Brain microvascular endothelial cell (primary cell): ENCODE measurements around the gene TUBB2A.

Experiments
- DNase-seq: peaks from one replicate; pipeline ENCODE4 v3.0.0-alpha.2; 2020
- H3K27ac ChIP-seq: fragments of 250-450 bp; sonication (Bioruptor Pico); 2 replicates; pipeline ENCODE4 v1.5.1; 2020; ENCODE audit warnings: mild to moderate bottlenecking, moderate library complexity
- H3K27me3 ChIP-seq: fragments of 250-450 bp; sonication (Bioruptor Pico); replicated peaks from 2 replicates; pipeline ENCODE4 v1.5.1; 2020; ENCODE audit warnings: mild to moderate bottlenecking
- H3K36me3 ChIP-seq: fragments of 250-450 bp; sonication (Bioruptor Pico); replicated peaks from 2 replicates; pipeline ENCODE4 v1.5.1; 2020; ENCODE audit warnings: mild to moderate bottlenecking
- H3K4me3 ChIP-seq: 2 replicates; pipeline ENCODE4 v1.5.1; 2011; ENCODE audit warnings: low read depth, mild to moderate bottlenecking, control low read depth, low read length, moderate library complexity
- in situ Hi-C: cut with HindIII; loops from 2 replicates; pipeline ENCODE4 v1.10.0; 2017; ENCODE audit warnings: low sequenced_read_pairs, low pct_ligation_motif_present
- TF ChIP-seq, protein P1 (sequence below): IDR thresholded peaks from 2 replicates; pipeline ENCODE4 v1.5.1; 2011; ENCODE audit warnings: low read depth, mild to moderate bottlenecking, moderate library complexity, low read length, control low read depth, inconsistent platforms; ENCODE audit errors: missing control alignments

TUBB2A gene

GRCh38 chr6:3108746-3109414 is 48.5 kb downstream of the TUBB2A start:
- Histone ChIP-seq H3K36me3 (peaks cover 53% of the 10 kb centered on the region), H3K27ac (no peak overlapping the region)
- TF ChIP-seq, protein P1, sequence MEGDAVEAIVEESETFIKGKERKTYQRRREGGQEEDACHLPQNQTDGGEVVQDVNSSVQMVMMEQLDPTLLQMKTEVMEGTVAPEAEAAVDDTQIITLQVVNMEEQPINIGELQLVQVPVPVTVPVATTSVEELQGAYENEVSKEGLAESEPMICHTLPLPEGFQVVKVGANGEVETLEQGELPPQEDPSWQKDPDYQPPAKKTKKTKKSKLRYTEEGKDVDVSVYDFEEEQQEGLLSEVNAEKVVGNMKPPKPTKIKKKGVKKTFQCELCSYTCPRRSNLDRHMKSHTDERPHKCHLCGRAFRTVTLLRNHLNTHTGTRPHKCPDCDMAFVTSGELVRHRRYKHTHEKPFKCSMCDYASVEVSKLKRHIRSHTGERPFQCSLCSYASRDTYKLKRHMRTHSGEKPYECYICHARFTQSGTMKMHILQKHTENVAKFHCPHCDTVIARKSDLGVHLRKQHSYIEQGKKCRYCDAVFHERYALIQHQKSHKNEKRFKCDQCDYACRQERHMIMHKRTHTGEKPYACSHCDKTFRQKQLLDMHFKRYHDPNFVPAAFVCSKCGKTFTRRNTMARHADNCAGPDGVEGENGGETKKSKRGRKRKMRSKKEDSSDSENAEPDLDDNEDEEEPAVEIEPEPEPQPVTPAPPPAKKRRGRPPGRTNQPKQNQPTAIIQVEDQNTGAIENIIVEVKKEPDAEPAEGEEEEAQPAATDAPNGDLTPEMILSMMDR = no peak

More at GRCh38 chr6:3108746-3109414, 48.5 kb downstream of the TUBB2A start:
- in situ Hi-C loops = no loop called here
- no peak overlapping the region for H3K4me3 ChIP-seq
- H3K27me3 ChIP-seq = no peaks in the 10 kb centered on the region
- no peak for DNase-seq
